Stimulated activated CD4-positive, alpha-beta T cell treated with anti-CD3 and anti-CD28 coated beads, Interleukin-1b, Interleukin-23, amount 100 ng/mL, for 1 hour (primary cell): Measurements from ENCODE around the gene MAD2L2.

Experiments
- DNase-seq, 2 donors: peaks; one replicate each; pipeline ENCODE4 v3.0.0-alpha.2; 2020; ENCODE audit warnings: low read depth in 2 of 2

Gene MAD2L2

GRCh38 chr1:11653101-11653860 lies 27.7 kb downstream of the MAD2L2 start:
- no peak for DNase-seq

- DNase-seq, result no peak
These were observed 28.7 kb downstream of the MAD2L2 start for GRCh38 chr1:11652203-11652780.

GRCh38 chr1:11651017-11651416 lies 29.9 kb downstream of the MAD2L2 start:
- DNase-seq, result no peak

- DNase-seq, result peak; percentile 29 to 50
These were observed 30.5 kb downstream of the MAD2L2 start for GRCh38 chr1:11650331-11650991.

- no peak for DNase-seq
These were observed 31.2 kb downstream of the MAD2L2 start for GRCh38 chr1:11649624-11650330.

- no peak for DNase-seq
These were observed 31.7 kb downstream of the MAD2L2 start for GRCh38 chr1:11649237-11649623.

- no peak for DNase-seq
These were observed 32.2 kb downstream of the MAD2L2 start for GRCh38 chr1:11648732-11649158.

- DNase-seq, result no peak
These were observed 32.9 kb downstream of the MAD2L2 start for GRCh38 chr1:11648039-11648438.

- DNase-seq, result no peak
These were observed 33.6 kb downstream of the MAD2L2 start for GRCh38 chr1:11647333-11647732.

GRCh38 chr1:11646317-11646716 lies 34.6 kb downstream of the MAD2L2 start:
- DNase-seq, result no peak

GRCh38 chr1:11645670-11646265 lies 35.2 kb downstream of the MAD2L2 start:
- DNase-seq, result peak; percentile 56 to 71

GRCh38 chr1:11645270-11645669 lies 35.7 kb downstream of the MAD2L2 start:
- DNase-seq, result no peak

GRCh38 chr1:11643782-11644181 lies 37.2 kb downstream of the MAD2L2 start:
- no peak for DNase-seq

GRCh38 chr1:11642418-11643017 lies 38.4 kb downstream of the MAD2L2 start:
- peak; percentile 22 to 58 for DNase-seq

GRCh38 chr1:11641776-11642305 lies 39.1 kb downstream of the MAD2L2 start:
- DNase-seq, result no peak

GRCh38 chr1:11640944-11641343 lies 40.0 kb downstream of the MAD2L2 start:
- DNase-seq, result no peak

- DNase-seq, result no peak
These were observed 40.8 kb downstream of the MAD2L2 start for GRCh38 chr1:11640101-11640500.

- no peak for DNase-seq
These were observed 41.6 kb downstream of the MAD2L2 start for GRCh38 chr1:11639372-11639771.

- DNase-seq, result no peak
These were observed 42.8 kb downstream of the MAD2L2 start for GRCh38 chr1:11638121-11638520.

- DNase-seq, result no peak
These were observed 46.4 kb downstream of the MAD2L2 start for GRCh38 chr1:11634365-11635192.
